Brain microvascular endothelial cell (primary cell): Measurements from ENCODE around the gene IER3.
A peak's percentile ranks its signal among the peaks of the same experiment; 100 is the strongest.

Experiments used
- DNase-seq: peaks from one replicate; pipeline ENCODE4 v3.0.0-alpha.2; 2020
- H3K27ac ChIP-seq: fragments of 250-450 bp; sonication (Bioruptor Pico); 2 replicates; pipeline ENCODE4 v1.5.1; 2020; ENCODE audit warnings: mild to moderate bottlenecking, moderate library complexity
- H3K27me3 ChIP-seq: fragments of 250-450 bp; sonication (Bioruptor Pico); replicated peaks from 2 replicates; pipeline ENCODE4 v1.5.1; 2020; ENCODE audit warnings: mild to moderate bottlenecking
- H3K36me3 ChIP-seq: fragments of 250-450 bp; sonication (Bioruptor Pico); replicated peaks from 2 replicates; pipeline ENCODE4 v1.5.1; 2020; ENCODE audit warnings: mild to moderate bottlenecking
- H3K4me3 ChIP-seq: 2 replicates; pipeline ENCODE4 v1.5.1; 2011; ENCODE audit warnings: low read depth, mild to moderate bottlenecking, control low read depth, low read length, moderate library complexity
- in situ Hi-C: cut with HindIII; loops from 2 replicates; pipeline ENCODE4 v1.10.0; 2017; ENCODE audit warnings: low sequenced_read_pairs, low pct_ligation_motif_present
- TF ChIP-seq, protein P1 (sequence below): IDR thresholded peaks from 2 replicates; pipeline ENCODE4 v1.5.1; 2011; ENCODE audit warnings: low read depth, mild to moderate bottlenecking, moderate library complexity, low read length, control low read depth, inconsistent platforms; ENCODE audit errors: missing control alignments

IER3 gene

DNA sequence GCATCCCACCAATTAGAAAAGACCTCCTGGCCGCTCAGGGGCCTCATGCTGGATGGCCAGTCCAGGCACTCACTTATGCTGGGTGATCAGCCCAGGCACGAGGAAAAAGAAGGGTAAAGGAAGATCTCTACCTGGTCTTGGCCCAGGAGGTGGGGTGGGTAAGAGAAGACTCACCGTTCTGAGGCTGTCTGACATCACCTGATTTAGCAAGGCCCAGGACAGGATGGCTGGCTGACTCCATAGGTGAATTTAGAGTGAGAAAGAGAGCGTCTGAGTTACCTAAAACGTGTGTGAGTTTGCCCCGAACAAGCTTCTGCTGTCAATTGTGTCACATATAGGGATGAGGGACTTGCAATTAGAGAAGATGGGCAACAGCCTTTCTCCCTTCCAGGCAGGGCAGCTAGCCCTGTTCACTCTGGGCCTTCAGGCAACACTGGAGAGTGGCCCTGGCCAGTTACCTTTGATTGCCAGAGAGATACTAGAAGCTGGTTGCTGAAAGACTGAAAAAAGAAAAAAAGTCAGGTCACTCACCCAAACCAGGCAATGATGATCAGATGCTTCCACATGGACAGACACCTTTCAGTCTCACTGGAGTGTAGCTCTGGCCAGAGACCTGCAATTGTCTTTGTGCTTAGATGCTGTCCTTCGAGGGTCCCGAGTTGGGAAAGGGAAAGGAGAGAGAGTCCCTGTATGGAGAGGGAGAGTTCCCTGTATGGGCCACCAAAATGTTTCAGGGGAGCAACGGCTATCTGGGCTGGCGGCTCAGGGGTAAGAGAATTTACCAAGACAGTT, 35.7 kb upstream of the IER3 start:
- in situ Hi-C loops, result no loop called here
- TF ChIP-seq, protein P1, sequence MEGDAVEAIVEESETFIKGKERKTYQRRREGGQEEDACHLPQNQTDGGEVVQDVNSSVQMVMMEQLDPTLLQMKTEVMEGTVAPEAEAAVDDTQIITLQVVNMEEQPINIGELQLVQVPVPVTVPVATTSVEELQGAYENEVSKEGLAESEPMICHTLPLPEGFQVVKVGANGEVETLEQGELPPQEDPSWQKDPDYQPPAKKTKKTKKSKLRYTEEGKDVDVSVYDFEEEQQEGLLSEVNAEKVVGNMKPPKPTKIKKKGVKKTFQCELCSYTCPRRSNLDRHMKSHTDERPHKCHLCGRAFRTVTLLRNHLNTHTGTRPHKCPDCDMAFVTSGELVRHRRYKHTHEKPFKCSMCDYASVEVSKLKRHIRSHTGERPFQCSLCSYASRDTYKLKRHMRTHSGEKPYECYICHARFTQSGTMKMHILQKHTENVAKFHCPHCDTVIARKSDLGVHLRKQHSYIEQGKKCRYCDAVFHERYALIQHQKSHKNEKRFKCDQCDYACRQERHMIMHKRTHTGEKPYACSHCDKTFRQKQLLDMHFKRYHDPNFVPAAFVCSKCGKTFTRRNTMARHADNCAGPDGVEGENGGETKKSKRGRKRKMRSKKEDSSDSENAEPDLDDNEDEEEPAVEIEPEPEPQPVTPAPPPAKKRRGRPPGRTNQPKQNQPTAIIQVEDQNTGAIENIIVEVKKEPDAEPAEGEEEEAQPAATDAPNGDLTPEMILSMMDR, result no peak
- no peaks in the 10 kb centered on the region for H3K27me3 ChIP-seq
- no peak overlapping the region for H3K4me3 ChIP-seq
- DNase-seq, result no peak
- H3K36me3 ChIP-seq, result no peaks in the 10 kb centered on the region
- peak overlapping the region; percentile 99 for H3K27ac ChIP-seq

DNA sequence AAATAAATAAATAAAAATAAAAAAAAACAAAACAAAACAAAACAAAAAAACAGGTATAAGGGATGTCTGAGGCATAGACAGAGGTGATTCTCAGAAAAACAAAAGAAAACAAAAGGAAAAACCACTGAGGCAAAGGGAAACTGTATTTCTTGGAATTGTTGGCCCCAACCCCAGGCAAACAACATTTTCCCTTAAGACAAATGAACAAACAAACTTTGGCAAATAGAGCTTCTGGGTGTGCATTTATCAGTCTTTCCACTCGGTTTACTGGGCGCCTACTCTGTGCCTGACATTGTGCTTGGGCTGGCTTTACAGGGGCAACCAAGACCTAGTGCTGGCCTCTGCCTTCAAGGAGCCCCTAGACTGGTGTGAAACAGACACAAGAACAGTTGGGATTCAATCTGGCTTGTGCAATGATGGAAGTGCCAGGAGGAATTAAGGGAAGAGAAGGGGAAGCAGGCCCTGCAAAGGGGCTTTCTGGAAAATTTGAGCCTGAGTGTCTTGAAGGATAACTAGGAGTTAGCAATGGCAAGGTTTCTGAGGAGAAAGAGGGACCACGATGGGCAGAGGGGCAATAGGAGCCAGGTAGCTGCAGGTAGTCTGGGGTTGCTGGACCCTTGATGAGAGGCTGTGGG, 33.8 kb upstream of the IER3 start:
- Histone ChIP-seq H3K27me3 (no peaks in the 10 kb centered on the region), H3K36me3 (no peaks in the 10 kb centered on the region), H3K27ac (peak overlapping the region; percentile 99), H3K4me3 (no peak overlapping the region)
- TF ChIP-seq, protein P1, result no peak
- no peak for DNase-seq
- in situ Hi-C loops, result no loop called here

DNA sequence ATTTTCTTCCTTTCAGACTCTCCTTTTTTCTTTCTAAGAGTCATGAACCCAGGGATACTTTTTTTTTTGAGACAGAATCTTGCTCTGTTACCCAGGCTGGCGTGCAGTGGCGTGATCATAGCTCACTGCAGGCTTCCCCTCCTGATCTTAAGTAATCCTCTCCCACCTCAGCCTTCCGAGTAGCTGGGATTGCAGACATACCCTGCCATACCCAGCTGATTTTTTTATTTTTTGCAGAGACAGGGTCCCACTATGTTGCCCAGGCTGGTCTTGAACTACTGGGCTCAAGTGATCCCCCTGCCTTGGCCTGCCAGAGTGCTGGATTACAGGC, 32.8 kb upstream of the IER3 start:
- TF ChIP-seq, protein P1, result no peak
- H3K4me3 ChIP-seq, result no peak overlapping the region
- no peak for DNase-seq
- no peak overlapping the region for H3K27ac ChIP-seq
- in situ Hi-C loops, result no loop called here
- H3K27me3 ChIP-seq, result no peaks in the 10 kb centered on the region
- no peaks in the 10 kb centered on the region for H3K36me3 ChIP-seq

GRCh38 chr6:30776390-30777154, 32.2 kb upstream of the IER3 start:
- in situ Hi-C loops, result no loop called here
- no peak for DNase-seq
- no peak overlapping the region for H3K27ac ChIP-seq
- no peaks in the 10 kb centered on the region for H3K27me3 ChIP-seq
- H3K4me3 ChIP-seq, result no peak overlapping the region
- no peaks in the 10 kb centered on the region for H3K36me3 ChIP-seq
- TF ChIP-seq, protein P1, result no peak

DNA sequence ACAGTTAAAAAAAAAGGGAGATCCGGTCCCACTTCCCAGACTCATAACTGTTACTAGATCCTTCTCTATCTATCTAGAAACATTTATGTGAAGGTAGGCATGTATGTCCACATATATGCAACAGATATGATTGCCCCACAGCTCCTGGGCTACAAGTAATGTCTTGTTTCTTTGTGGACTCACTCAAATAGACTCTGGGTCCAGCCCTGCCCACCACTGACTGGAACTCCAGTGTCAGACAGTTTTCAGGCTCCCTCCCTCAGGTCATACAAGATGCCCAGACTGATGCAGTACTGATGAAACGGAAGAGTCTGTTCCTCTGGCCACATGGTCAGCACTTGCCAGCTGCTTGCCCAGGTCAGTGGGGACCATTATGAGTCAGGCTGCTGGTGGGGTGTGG, 30.8 kb upstream of the IER3 start:
- Histone ChIP-seq H3K4me3 (no peak overlapping the region), H3K27ac (no peak overlapping the region), H3K36me3 (no peaks in the 10 kb centered on the region), H3K27me3 (no peaks in the 10 kb centered on the region)
- TF ChIP-seq, protein P1, result no peak
- in situ Hi-C loops, result no loop called here
- DNase-seq, result no peak
